ENCODE measurements around the gene PHOX2B.

DNA sequence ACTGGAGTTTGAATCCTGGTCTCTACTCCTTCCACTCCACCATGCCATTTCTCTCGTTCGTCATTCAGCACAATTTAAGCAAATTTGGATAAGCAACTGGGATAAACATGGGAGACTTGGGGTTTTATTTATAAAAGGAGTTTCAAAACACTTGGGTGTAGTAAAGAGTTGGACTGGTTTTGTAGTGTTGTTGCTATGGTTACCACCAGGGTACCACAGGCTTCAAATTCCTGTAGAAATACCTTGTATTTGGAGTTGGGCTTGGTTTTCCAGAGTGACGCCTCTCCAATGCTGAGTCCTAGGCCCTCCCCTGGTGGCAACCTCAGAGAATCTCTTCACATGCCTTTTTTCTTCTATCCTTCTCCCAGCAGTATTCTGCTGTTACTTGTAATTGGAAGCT is 27.9 kb upstream of the PHOX2B start:
- TF ChIP-seq MAFK (IDR thresholded peaks at IDR 0.05; ENCODE audit: low read depth, low read length) (no peak), RAD21 (IDR thresholded peaks at IDR 0.05; ENCODE audit: low read length) (no peak), POLR2A (IDR thresholded peaks at IDR 0.05; ENCODE audit: low read depth, low read length) (no peak), SMC3 (IDR thresholded peaks at IDR 0.05; ENCODE audit: low read depth, low read length) (no peak)
- TF ChIP-seq, protein P1, sequence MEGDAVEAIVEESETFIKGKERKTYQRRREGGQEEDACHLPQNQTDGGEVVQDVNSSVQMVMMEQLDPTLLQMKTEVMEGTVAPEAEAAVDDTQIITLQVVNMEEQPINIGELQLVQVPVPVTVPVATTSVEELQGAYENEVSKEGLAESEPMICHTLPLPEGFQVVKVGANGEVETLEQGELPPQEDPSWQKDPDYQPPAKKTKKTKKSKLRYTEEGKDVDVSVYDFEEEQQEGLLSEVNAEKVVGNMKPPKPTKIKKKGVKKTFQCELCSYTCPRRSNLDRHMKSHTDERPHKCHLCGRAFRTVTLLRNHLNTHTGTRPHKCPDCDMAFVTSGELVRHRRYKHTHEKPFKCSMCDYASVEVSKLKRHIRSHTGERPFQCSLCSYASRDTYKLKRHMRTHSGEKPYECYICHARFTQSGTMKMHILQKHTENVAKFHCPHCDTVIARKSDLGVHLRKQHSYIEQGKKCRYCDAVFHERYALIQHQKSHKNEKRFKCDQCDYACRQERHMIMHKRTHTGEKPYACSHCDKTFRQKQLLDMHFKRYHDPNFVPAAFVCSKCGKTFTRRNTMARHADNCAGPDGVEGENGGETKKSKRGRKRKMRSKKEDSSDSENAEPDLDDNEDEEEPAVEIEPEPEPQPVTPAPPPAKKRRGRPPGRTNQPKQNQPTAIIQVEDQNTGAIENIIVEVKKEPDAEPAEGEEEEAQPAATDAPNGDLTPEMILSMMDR (conservative IDR thresholded peaks at IDR 0.05; ENCODE audit: low read depth, low read length), result no peak

Data from IMR-90 (cell line).